Left lung (tissue), 10 donors: ENCODE results near the gene UBA7. TPM values are rescaled to one million over a fixed set of nuclear protein-coding genes. Genes with fewer than 3 reads are reported as not detected.

Experiments
- ATAC-seq: fragments of 200-7000 bp; cut with Tn5 transposase; one replicate; pipeline ENCODE4 v1.9.1; 2020; ENCODE audit warnings: moderate library complexity
- DNase-seq, 4 donors: peaks; one replicate each; pipeline ENCODE4 v3.0.0-alpha.2; 2013 to 2020
- H3K27ac ChIP-seq, 2 donors: fragments of 200-600 bp; sonication (generic) in 1 of 2; one replicate each; pipeline versions ENCODE4 v1.5.0 to v1.8.0; 2020 to 2021
- H3K27me3 ChIP-seq, 2 donors: fragments of 200-600 bp; sonication (generic) in 1 of 2; one replicate each; pipeline versions ENCODE4 v1.5.0 to v1.8.0; 2020 to 2021
- H3K36me3 ChIP-seq, 2 donors: fragments of 200-600 bp; sonication (generic) in 1 of 2; one replicate each; pipeline versions ENCODE4 v1.5.0 to v1.8.0; 2020 to 2021
- H3K4me1 ChIP-seq, 2 donors: fragments of 200-600 bp; one replicate each; pipeline ENCODE4 v1.8.0; 2021
- H3K4me3 ChIP-seq, 2 donors: fragments of 200-600 bp; sonication (generic) in 1 of 2; one replicate each; pipeline versions ENCODE4 v1.5.0 to v1.8.0; 2020 to 2021; ENCODE audit warnings: mild to moderate bottlenecking in 1 of 2
- H3K9me3 ChIP-seq, 2 donors: fragments of 200-600 bp; sonication (generic) in 1 of 2; one replicate each; pipeline versions ENCODE4 v1.5.0 to v1.8.0; 2020 to 2021
- intact Hi-C, 2 donors: fragments of 100-400 bp; cut with DNase I; formaldehyde crosslinking; loops; one replicate each; pipeline versions ENCODE4 v1.11.2 to v1.14.2; 2022
- polyA plus RNA-seq, 6 donors: library from polyadenylated mRNA; unstranded; fragments of 120-200 nt; gene quantifications; one replicate each; pipeline ENCODE4 v1.2.1, GENCODE V29; 2013; ENCODE audit not compliant: insufficient read length in 6 of 6
- total RNA-seq, 2 donors: library from RNA; stranded (reverse); fragmentation: NEBNext Ultra II Directional; extraction: Animal tissue kit (Norgen Biotek cat#: 25700); gene quantifications; one replicate each; pipeline ENCODE4 v1.2.1, GENCODE V29; 2021
- TF ChIP-seq, protein P1 (sequence below), 2 donors: fragments of 200-600 bp; sonication (generic) in 1 of 2; IDR thresholded peaks; one replicate each; pipeline versions ENCODE4 v1.5.0 to v1.8.0; 2021; ENCODE audit warnings: antibody characterized with exemption in 2 of 2
- donor health status: DM: no; HTN: yes; CAD: no.
- donor health status: DM: no; HTN: no; CAD: no.

The UBA7 gene
- total and polyA plus RNA-seq, 8 donors, result 60.9 to 121 (median 82.3) TPM

DNA sequence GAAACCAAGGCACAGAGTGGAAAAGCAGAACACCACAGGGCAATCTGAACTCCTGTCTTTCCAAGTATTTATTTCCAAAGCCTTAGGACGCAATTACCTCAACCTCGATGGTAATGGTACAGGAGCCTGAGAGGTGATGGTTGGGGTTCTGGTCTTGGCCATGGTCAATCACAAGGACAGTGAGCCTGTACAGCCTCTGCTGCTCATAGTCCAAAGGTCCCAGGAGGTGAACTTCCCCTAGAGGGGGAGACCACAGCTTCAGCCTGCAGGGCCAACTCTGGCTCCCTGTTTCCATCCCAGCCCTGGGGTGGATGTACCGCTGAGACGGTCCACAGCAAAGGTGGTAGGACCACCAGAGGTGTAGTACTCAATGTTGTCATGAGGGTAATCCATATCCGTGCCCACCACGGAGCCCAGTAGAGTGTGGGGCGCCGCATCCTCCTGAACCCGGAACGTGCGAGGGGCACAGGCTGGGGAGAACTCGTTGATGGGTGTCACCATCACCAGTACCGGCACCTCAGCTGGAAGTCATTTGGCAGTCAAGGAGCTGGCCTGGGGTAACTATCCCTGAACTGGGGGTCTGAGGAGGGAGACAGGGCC is 20.2 kb downstream of the UBA7 start:
- Histone ChIP-seq H3K4me1 (no peaks in the 10 kb centered on the region), H3K27ac (no peak overlapping the region), H3K9me3 (no peaks in the 10 kb centered on the region), H3K36me3 (no peaks in the 10 kb centered on the region), H3K4me3 (no peak overlapping the region), H3K27me3 (no peaks in the 10 kb centered on the region)
- DNase-seq, result no peak
- ATAC-seq, result no peak
- TF ChIP-seq, protein P1, sequence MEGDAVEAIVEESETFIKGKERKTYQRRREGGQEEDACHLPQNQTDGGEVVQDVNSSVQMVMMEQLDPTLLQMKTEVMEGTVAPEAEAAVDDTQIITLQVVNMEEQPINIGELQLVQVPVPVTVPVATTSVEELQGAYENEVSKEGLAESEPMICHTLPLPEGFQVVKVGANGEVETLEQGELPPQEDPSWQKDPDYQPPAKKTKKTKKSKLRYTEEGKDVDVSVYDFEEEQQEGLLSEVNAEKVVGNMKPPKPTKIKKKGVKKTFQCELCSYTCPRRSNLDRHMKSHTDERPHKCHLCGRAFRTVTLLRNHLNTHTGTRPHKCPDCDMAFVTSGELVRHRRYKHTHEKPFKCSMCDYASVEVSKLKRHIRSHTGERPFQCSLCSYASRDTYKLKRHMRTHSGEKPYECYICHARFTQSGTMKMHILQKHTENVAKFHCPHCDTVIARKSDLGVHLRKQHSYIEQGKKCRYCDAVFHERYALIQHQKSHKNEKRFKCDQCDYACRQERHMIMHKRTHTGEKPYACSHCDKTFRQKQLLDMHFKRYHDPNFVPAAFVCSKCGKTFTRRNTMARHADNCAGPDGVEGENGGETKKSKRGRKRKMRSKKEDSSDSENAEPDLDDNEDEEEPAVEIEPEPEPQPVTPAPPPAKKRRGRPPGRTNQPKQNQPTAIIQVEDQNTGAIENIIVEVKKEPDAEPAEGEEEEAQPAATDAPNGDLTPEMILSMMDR (IDR thresholded peaks at IDR 0.05), result no peak
- intact Hi-C loops, result no loop called here

DNA sequence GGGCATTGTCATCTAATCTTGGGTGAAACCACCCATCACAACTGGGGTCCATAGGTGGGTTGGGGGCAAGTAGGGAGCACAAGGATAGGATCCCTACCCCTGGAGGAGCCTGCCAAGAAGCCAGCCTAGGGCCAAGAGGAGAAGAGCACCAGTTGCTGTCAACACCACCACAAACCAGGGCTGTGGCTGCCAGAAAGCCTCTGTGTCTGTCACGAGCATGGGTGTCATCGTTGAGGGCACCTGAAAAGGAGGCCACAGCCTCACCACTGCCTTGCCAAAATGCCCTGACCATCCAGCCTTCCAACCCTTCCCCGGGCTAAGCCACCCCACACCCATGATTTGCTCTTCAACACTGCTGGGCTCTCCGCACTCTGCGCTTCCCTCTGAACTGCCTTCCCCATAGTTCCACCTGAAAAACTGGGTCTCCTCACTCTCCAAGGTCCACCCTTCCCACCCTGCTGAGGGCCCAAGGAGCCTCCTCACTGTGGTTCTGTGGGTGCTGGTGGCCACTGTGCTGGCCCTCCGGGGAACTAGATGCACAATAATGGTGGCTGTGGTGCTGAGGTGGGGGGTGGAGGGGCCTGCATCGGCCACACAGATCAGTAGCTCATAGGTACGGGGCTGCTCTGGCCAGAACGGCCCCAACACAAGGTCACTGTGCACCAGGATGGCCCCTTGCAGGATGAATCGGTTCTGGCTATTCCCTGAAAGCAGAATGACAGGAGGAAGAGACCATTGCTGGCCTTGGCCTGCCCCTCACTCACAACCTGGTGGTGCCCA is 21.2 kb downstream of the UBA7 start:
- ATAC-seq (no peak), DNase-seq (no peak)
- H3K27me3 ChIP-seq, result no peaks in the 10 kb centered on the region
- no peaks in the 10 kb centered on the region for H3K4me1 ChIP-seq
- no peaks in the 10 kb centered on the region for H3K9me3 ChIP-seq
- intact Hi-C loops, result no loop called here
- TF ChIP-seq, protein P1 (IDR thresholded peaks at IDR 0.05), result no peak
- H3K27ac ChIP-seq, result no peak overlapping the region
- no peak overlapping the region for H3K4me3 ChIP-seq
- H3K36me3 ChIP-seq, result no peaks in the 10 kb centered on the region

DNA sequence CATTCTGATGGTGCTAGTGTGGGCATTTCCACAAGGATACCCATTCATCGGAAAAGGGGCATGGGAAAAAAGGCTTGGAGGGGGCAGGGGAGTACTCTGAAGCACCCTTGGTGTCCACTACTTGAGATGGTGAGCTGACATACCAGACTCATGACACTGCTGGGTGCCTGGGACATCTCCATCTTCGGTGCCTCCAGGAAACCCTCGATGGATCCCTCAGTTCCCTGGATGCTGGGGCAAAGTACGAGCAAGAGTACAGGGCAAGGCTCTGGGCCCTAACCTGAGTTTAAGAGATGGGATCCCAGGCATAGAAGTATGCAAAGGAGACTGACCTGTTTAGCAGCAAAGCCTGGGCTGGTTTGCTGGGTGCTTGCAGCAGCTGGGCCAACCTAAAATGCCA is 22.2 kb downstream of the UBA7 start:
- no peak overlapping the region for H3K27ac ChIP-seq
- intact Hi-C loops, result no loop called here
- no peaks in the 10 kb centered on the region for H3K9me3 ChIP-seq
- no peak for ATAC-seq
- H3K27me3 ChIP-seq, result no peaks in the 10 kb centered on the region
- DNase-seq, result no peak
- no peaks in the 10 kb centered on the region for H3K36me3 ChIP-seq
- TF ChIP-seq, protein P1 (IDR thresholded peaks at IDR 0.05), result no peak
- no peak overlapping the region for H3K4me3 ChIP-seq
- peaks cover 0 to 9% of the 10 kb centered on the region in 2 donors for H3K4me1 ChIP-seq

DNA sequence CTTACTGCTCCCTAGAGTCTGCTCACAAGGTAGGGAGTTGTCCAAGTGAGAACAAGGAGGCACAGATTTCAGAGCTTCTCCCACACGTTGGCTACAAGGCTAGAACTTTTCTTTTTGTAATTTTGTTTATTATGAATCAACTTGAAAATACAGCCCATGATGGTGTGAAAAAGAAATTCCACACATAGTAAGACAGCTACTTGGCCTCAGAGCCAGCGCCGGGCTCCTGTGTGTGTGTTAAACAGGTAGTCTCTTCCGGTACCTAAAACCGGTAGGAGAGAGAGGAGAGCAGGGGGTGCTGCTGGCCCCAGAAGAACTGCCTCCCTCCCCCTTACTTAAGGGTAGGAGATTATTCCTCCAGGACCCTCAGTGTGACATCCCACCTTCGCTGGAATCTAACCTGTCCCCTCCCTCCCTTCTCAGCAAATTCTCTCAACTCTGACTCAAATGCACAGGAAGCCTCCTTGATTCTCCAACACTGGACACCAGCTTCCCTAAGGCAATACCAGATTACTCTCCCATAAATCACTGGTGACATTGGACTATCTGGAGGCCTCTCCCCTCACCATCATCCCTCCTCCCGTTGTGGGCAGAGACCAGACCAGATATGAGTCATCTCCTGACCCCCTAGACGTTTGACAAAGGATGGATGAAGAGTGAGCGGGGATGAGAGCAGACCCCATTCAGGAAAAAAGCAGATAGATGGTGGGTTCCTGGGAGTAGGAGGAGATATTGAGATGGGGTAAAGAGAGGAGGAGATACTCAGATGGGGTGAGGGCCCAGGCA is 22.9 kb downstream of the UBA7 start:
- H3K9me3 ChIP-seq, result no peaks in the 10 kb centered on the region
- TF ChIP-seq, protein P1 (IDR thresholded peaks at IDR 0.05), result no peak
- intact Hi-C loops, result no loop called here
- ATAC-seq, result no peak
- no peak overlapping the region for H3K4me3 ChIP-seq
- no peaks in the 10 kb centered on the region for H3K27me3 ChIP-seq
- H3K4me1 ChIP-seq, result peaks cover 0 to 9% of the 10 kb centered on the region in 2 donors
- H3K27ac ChIP-seq, result no peak overlapping the region
- no peak for DNase-seq
- H3K36me3 ChIP-seq, result no peaks in the 10 kb centered on the region

DNA sequence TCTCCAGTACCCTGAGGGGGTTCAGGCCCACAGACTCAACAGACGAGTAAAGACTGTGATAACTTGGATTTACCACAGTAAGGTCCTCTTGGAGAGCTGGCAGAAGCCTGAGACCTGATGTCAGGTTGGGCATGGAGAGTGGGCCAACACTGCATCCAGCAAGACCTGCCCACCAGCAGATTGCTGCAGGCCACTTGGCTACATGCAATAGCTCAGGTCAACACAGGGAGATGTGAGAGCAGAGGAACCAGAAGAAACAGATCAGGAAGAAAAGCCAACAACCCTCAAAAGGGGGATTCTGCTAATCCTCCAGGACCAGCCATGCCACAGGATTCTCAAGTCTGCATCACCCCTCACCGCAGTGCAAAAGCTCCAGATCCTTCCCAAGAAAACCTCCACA is 25.7 kb downstream of the UBA7 start:
- Histone ChIP-seq H3K4me3 (no peak overlapping the region), H3K4me1 (peaks cover 10 to 33% of the 10 kb centered on the region in 2 donors), H3K36me3 (peaks cover 0 to 12% of the 10 kb centered on the region in 2 donors), H3K27ac (no peak overlapping the region), H3K9me3 (no peaks in the 10 kb centered on the region), H3K27me3 (no peaks in the 10 kb centered on the region)
- TF ChIP-seq, protein P1 (IDR thresholded peaks at IDR 0.05), result no peak
- no peak for DNase-seq
- no peak for ATAC-seq
- intact Hi-C loops, result no loop called here
